ES-I3 (cell line): Measurements from ENCODE around the gene CSHL1.
"Not testable (repeated sequence)": the region's sequence is repeated elsewhere in the genome, so short reads cannot be mapped to it uniquely, and the experiment has no call there.

Source experiments
- H3K36me3 ChIP-seq: 2 replicates; pipeline ENCODE4 v1.6.1; 2013; ENCODE audit warnings: mild to moderate bottlenecking, low read length, control low read depth, moderate library complexity; ENCODE audit not compliant: insufficient read depth
- H3K4me1 ChIP-seq: 2 replicates; pipeline ENCODE4 v1.6.1; 2013; ENCODE audit warnings: mild to moderate bottlenecking, control low read depth, low read length; ENCODE audit not compliant: insufficient read depth
- H3K9ac ChIP-seq: 2 replicates; pipeline ENCODE4 v1.6.1; 2013; ENCODE audit warnings: low read depth, mild to moderate bottlenecking, low read length, moderate library complexity
- H3K9me3 ChIP-seq: 2 replicates; pipeline ENCODE4 v1.6.1; 2013; ENCODE audit warnings: mild to moderate bottlenecking, low read length, moderate library complexity; ENCODE audit not compliant: control insufficient read depth, insufficient read depth

Gene CSHL1

DNA sequence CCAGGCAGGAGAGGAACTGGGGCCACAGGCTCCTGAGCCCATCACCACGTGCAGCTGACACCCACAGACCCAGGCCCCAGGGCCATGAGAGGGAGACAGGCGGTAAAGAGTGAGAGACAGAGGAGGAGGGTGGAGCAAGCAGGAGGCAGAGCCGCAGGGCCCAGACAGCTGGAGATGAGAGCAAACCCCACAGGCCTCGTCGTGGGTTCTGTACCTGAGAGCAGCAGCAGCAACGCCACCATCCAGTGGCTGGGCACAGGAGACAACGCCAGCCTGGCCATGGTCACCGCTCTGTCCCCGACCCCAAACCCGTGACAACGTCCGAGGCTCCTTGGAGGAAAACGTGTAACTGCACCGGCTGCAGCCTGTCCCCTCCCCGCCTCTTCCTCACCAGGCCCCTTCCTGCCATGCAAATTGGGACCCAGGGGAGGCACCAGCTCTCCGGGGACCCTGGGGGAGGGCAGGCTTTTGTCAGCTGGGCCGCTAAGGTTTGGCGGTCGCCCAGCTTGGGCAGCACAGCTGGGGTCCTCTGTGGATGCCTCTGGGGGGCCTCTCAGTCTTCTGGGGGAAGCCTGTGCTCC is 21.0 kb upstream of the CSHL1 start, which contains the start of gene CD79B:
Gene CD79B (minus strand): TSS at position 351 of the 581 bp plus-strand sequence. CDS start 70 bp downstream, at position 281.
- H3K9ac ChIP-seq: peak within 1 kb of the TSS; percentile 12; the same call in 1 of the 2 replicates
- no peaks in the 10 kb centered on the region for H3K36me3 ChIP-seq
- H3K4me1 ChIP-seq: peaks cover 16% of the 10 kb centered on the region; the same call in 1 of the 2 replicates
- H3K9me3 ChIP-seq: no peaks in the 10 kb centered on the region

GRCh38 chr17:63930951-63931575 is 20.0 kb upstream of the CSHL1 start:
- H3K9ac ChIP-seq: peak overlapping the region; percentile 12; the same call in 1 of the 2 replicates
- no peaks in the 10 kb centered on the region for H3K36me3 ChIP-seq
- H3K4me1 ChIP-seq: peaks cover 16% of the 10 kb centered on the region; the same call in 1 of the 2 replicates
- no peaks in the 10 kb centered on the region for H3K9me3 ChIP-seq

- H3K4me1 ChIP-seq: peaks cover 16% of the 10 kb centered on the region; the same call in 1 of the 2 replicates
These were observed 19.1 kb upstream of the CSHL1 start for GRCh38 chr17:63929860-63930766.

GRCh38 chr17:63928966-63929695 is 18.1 kb upstream of the CSHL1 start:
- Histone ChIP-seq H3K36me3 (no peaks in the 10 kb centered on the region), H3K4me1 (peaks cover 16% of the 10 kb centered on the region; the same call in 1 of the 2 replicates), H3K9me3 (no peaks in the 10 kb centered on the region), H3K9ac (no peak overlapping the region)

More at GRCh38 chr17:63929860-63930766, 19.1 kb upstream of the CSHL1 start:
- no peak overlapping the region; the same call in 1 of the 2 replicates for H3K9ac ChIP-seq
- no peaks in the 10 kb centered on the region for H3K36me3 ChIP-seq
- H3K9me3 ChIP-seq: no peaks in the 10 kb centered on the region

GRCh38 chr17:63928172-63928666 is 17.2 kb upstream of the CSHL1 start:
- Histone ChIP-seq H3K9me3 (no peaks in the 10 kb centered on the region), H3K36me3 (no peaks in the 10 kb centered on the region), H3K4me1 (peaks cover 16% of the 10 kb centered on the region; the same call in 1 of the 2 replicates), H3K9ac (no peak overlapping the region)

GRCh38 chr17:63927464-63928171 is 16.6 kb upstream of the CSHL1 start:
- no peaks in the 10 kb centered on the region for H3K9me3 ChIP-seq
- H3K4me1 ChIP-seq: peaks cover 16% of the 10 kb centered on the region; the same call in 1 of the 2 replicates
- no peak overlapping the region for H3K9ac ChIP-seq
- no peaks in the 10 kb centered on the region for H3K36me3 ChIP-seq

- Histone ChIP-seq H3K9ac (no peak overlapping the region), H3K9me3 (no peaks in the 10 kb centered on the region), H3K4me1 (peaks cover 6% of the 10 kb centered on the region; the same call in 1 of the 2 replicates), H3K36me3 (no peaks in the 10 kb centered on the region)
These were observed 15.1 kb upstream of the CSHL1 start for GRCh38 chr17:63926164-63926563.

DNA sequence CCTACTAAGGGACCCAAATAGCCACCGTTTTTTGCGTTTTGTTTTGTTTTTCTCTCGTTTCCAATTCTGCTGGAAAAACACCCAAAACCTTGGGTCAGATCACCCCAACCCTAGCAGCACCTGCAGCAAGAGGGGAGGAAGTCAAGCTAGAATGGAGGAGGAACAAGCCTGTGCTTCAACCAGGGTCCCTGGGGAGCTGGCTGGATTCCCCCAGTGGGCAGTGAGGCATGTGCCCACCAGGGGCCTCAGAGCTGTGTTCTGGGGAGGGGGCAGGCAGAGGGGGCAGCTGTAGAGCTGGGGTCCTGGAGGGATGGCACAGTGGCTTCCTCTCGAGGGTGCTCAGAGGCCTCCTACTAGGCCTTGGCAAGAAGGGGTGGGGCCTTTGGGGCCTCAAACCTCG is 14.6 kb upstream of the CSHL1 start:
- Histone ChIP-seq H3K9ac (no peak overlapping the region), H3K9me3 (no peaks in the 10 kb centered on the region), H3K4me1 (peaks cover 2% of the 10 kb centered on the region; the same call in 1 of the 2 replicates), H3K36me3 (no peaks in the 10 kb centered on the region)

- H3K36me3 ChIP-seq, H3K9ac ChIP-seq, H3K9me3 ChIP-seq, H3K4me1 ChIP-seq: not testable (repeated sequence)
These were observed 11.3 kb upstream of the CSHL1 start for GRCh38 chr17:63922402-63922801.

DNA sequence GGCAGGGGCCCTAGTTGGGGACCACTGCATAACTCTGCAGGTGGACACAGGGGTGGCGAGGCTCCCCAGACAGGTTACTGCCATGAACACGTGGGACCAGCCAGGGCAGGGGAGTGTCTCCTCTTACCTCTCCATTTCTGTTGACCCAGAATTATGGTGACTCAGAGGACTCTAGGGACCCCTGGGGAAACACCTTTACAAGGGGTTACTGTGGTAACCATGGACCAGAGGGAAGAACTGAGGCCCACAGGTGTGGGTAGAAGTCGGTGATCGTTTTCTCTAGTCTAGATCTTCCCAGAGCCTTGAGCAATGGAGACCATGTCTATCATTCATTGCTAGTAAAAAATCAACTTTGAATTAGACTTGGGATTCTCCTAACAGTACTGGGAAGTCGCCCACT is 9.7 kb upstream of the CSHL1 start:
- H3K36me3 ChIP-seq, H3K4me1 ChIP-seq, H3K9ac ChIP-seq, H3K9me3 ChIP-seq: not testable (repeated sequence)

DNA sequence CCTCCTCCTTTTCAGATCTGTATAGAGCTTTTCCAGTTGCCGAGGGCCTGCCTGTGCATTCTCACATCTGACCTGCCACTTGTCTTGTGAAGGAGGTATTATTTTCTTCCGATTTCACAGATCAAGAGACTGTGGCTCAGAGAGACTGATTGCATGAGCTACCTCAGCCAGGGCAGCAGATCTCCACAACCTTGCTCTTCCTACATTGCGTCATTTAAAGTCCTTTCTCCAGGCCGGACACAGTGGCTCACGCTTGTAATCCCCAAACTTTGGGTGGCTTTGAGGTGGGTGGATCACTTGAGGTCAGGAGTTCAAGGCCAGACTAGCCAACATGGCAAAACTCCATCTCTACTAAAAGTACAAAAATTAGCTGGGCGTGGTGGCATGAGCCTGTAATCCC is 9.0 kb upstream of the CSHL1 start:
- H3K4me1 ChIP-seq, H3K9ac ChIP-seq, H3K9me3 ChIP-seq, H3K36me3 ChIP-seq: not testable (repeated sequence)

GRCh38 chr17:63919311-63919723 is 8.3 kb upstream of the CSHL1 start:
- Histone ChIP-seq H3K9me3 (no peaks in the 10 kb centered on the region), H3K4me1 (no peaks in the 10 kb centered on the region), H3K36me3 (no peaks in the 10 kb centered on the region), H3K9ac (peak overlapping the region; percentile 19; the same call in 1 of the 2 replicates)

GRCh38 chr17:63918789-63919305 is 7.8 kb upstream of the CSHL1 start, which contains the start of gene GH1:
Gene GH1, minus strand, starts transcription at chr17:63918839. Its CDS starts 63 bp downstream, at chr17:63918776.
- not testable (repeated sequence) for H3K36me3 ChIP-seq, H3K4me1 ChIP-seq, H3K9me3 ChIP-seq
- peak within 1 kb of the TSS; percentile 24; the same call in 1 of the 2 replicates for H3K9ac ChIP-seq
